ENCODE results near the gene SCN2B.

SCN2B gene

GRCh38 chr11:118136341-118136740 is 40.1 kb downstream of the SCN2B start:
- TF ChIP-seq CTCF (IDR thresholded peaks at IDR 0.05), result no peak
- TF ChIP-seq ZFX (IDR thresholded peaks at IDR 0.05; ENCODE audit: borderline replicate concordance), result no peak
- no peak overlapping the region for H3K27ac ChIP-seq

- H3K27ac ChIP-seq, result no peak overlapping the region
- TF ChIP-seq ZFX (IDR thresholded peaks at IDR 0.05; ENCODE audit: borderline replicate concordance) (no peak), CTCF (IDR thresholded peaks at IDR 0.05) (no peak)
Measured at GRCh38 chr11:118135796-118136165, 40.7 kb downstream of the SCN2B start.

- H3K27ac ChIP-seq, result no peak overlapping the region
- TF ChIP-seq CTCF (IDR thresholded peaks at IDR 0.05), result no peak
- TF ChIP-seq ZFX (IDR thresholded peaks at IDR 0.05; ENCODE audit: borderline replicate concordance), result no peak
Measured at GRCh38 chr11:118135051-118135795, 41.2 kb downstream of the SCN2B start.

- TF ChIP-seq CTCF (IDR thresholded peaks at IDR 0.05) (no peak), ZFX (IDR thresholded peaks at IDR 0.05; ENCODE audit: borderline replicate concordance) (no peak)
- H3K27ac ChIP-seq, result no peak overlapping the region
Measured at GRCh38 chr11:118133816-118134215, 42.6 kb downstream of the SCN2B start.

- H3K27ac ChIP-seq, result no peak overlapping the region
- TF ChIP-seq ZFX (IDR thresholded peaks at IDR 0.05; ENCODE audit: borderline replicate concordance) (no peak), CTCF (IDR thresholded peaks at IDR 0.05) (no peak)
Measured at GRCh38 chr11:118132385-118133151, 43.9 kb downstream of the SCN2B start.

GRCh38 chr11:118129471-118130172 is 46.8 kb downstream of the SCN2B start:
- H3K27ac ChIP-seq, result no peak overlapping the region
- TF ChIP-seq CTCF (IDR thresholded peaks at IDR 0.05) (no peak), ZFX (IDR thresholded peaks at IDR 0.05; ENCODE audit: borderline replicate concordance) (no peak)

Measured in 22Rv1 (cell line).